Activated CD8-positive, alpha-beta memory T cell treated with anti-CD3 and anti-CD28 coated beads for 24 hours (primary cell): ENCODE results near the gene PRR36.

ENCODE experiments used
- DNase-seq: peaks from one replicate; pipeline ENCODE4 v3.0.0-alpha.2; 2020

PRR36 gene

DNA sequence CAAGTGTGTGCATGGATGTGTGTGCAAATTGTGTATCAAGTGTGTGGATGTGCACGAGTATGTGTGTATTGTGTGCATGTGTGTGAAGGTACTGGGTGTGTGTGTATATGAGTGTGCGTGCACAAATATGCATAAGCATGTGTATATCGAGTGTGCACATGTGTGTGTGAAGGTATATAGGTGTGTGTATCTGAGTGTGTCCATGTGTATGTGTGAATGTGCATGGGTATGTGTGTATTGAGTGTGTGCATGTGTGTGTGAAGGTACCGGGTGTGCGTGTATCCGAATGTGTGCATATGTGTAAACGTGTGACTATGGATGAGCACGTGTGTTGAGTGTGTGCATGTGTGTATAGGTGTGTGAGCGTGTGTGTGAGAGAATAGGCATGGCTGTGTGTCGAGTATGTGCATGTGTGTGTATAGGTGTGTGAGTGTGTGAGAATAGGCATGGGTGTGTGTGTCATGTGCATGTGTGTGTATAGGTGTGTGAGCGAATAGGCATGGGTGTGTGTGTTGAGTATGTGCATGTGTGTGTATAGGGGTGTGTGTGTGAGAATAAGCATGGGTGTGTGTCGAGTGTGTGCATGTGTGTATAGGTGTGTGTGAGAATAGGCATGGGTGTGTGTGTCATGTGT is 31.4 kb downstream of the PRR36 start:
- DNase-seq, result no peak

DNA sequence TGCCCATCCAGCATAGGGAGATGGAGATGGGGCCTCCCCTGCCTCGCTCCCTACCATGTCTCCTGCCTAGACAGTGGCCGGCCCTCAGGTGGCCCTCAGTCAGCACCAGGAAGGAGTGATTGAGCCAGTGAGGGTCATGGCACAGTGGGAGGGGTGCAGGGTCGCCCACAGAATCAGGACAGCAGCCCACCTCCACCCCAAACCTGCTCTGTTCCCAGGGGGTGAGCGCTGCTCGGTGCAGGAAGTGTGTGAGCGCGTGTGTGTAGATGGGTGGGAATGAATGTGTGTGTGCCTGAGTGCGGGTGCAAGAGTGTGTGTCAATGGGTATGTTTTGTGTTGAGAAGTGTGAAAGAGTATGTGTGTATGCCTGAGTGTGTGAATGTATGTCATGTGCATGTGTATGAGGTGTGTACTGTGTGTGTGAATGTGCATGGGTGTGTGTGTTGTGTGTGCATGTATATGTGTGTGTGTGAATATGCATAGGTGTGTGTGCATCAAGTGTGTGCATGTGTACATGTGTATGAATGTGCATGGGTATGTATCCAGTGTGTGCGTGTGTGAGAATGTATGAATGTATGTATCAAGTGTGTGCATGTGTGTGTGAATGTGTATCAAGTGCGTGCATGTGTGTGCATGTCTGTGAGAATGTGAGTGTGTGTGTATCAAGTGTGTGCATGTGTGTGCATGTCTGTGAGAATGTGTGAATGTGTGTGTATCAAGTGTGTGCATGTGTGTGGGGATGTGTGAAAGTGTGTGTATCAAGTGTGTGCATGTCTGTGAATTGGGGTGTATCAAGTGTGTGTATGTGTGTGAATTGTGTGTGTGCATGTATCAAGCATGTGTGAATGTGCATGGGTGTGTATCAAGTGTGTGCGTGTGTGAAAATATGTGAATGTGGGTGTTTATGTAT is 32.2 kb downstream of the PRR36 start:
- DNase-seq, result no peak

DNA sequence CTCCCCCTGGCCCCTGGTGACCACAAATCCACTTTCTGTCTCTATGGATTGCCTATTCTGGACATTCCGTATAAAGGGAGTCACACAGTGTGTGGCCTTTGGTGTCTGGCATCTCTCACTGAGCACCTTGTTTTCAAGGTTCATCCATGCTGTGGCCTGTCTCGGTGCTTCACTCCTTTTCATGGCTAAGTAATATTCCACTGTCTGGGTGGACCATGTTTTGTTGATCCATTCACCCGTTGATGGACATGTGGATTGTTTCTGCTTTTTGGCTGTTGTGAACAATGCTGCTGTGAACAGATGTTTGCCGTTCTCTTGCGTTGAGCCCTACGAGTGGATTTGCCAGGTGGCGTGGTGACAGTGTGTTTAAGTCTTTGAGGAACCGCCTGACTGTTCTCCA is 33.6 kb downstream of the PRR36 start:
- DNase-seq, result no peak

DNA sequence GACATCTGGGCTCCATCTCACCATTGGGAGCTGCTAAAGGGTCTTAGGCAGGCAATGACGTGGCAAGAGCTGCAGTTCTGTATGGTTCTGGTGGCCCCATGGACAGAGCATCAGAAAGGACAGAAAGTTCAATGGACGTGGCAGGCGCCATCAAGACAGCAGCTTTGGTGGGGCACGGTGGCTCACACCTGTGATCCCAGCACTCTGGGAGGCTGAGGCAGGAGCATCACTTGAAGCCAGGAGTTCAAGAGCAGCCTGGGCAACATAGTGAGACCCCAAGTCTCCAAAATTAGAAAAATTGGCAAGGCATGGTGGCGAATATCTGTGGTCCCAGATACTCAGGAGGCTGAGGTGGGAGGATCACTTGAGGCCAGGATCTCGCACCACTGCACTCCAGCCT is 34.7 kb downstream of the PRR36 start:
- DNase-seq, result no peak

DNA sequence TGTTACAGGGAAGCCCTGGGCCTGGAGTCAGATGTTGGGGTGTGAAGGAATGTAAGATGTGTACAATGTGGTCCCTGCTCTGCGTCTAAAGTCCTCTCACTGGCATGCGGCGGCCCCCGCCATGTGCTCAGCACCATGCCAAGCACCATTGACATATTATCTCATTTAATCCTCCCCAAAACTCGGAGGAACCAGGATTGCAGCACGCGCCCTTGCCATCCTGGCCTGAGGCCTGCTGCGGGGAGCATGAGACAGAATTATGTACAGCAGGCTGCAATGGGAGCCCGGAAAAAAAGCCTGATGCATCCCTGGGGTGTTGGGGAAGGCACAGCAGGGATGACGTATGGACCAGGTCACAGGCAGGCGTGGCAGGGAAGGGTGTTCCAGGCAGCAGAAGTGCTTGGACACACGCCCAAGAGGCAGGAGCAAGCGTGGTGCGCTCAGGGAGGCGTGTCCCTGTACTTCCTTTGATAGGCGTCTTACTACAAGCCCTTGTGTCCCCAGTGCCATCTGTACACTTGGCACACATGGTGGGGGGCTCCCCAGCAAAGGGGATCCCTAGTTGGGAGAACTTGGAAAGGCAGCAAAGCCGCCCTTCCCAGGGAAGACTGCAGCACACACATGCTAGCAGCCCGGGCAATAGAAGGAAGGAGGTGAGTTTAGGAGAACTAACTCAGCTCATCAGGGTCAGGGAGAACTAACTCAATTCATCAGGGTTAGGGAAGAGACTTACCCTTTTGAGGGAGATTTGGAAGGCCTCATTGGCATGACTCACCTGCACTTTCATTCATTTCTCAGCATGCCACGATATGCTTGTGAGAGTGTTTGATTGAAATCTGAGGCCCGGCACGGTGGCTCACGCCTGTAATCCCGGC is 40.7 kb downstream of the PRR36 start:
- DNase-seq, result no peak

DNA sequence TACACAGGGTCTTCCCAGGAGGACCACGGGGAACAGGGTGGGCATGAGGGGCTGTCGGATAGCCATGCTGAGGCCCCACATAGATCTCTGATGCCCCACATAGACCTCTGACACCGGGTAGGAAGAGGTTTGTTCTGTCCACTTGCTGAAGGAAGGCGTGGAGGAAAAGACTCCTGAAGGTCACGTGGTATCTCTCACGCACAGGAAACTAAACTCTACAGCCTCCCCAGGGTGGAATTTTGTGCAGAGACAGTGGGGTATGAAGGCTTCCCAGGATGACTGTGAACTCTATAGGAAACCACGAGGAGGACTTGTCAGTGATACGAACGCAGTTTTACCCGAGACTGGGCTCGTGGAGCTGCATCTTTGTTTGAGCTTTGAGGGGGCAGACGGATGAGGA is 41.4 kb downstream of the PRR36 start:
- no peak for DNase-seq

DNA sequence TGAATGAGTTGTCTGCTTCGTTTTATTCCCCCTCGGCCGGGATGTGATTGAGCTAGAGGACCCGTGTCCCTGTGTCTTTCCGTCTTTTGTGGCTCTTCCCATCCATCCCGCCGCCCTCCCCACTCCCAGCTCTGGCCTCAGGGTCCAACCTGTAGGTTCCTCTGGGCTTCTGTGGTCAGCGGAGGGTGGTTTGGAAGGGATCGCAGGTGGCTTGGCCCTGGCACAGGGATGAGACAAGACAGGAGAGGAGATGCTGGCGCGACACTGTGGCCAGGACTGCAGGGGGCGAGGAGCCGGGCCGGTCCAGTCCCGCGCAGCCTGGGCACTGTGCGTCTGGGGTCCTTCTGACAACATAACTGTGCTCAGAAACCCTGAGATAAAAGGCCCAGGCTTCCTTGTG is 42.2 kb downstream of the PRR36 start:
- no peak for DNase-seq

DNA sequence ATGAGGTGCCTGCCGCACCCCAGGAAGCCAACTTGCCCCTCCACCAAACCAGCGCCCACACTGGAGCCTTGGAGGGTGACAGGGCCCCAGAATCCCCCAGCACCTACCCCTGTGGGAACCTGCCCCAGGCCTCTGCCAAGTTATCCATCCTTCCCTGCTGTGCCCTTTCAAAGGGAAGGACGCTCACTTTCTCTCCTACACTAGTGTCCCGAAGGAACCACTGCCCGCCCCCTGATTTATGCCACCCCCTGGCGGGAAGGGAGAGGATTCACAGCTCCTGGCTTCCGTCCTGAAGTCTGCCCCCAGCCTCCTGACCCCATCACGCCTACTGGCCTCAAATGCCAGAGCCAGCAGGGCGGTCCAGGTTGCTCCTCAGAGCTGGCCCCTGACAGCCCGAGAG is 42.7 kb downstream of the PRR36 start:
- DNase-seq, result no peak

DNA sequence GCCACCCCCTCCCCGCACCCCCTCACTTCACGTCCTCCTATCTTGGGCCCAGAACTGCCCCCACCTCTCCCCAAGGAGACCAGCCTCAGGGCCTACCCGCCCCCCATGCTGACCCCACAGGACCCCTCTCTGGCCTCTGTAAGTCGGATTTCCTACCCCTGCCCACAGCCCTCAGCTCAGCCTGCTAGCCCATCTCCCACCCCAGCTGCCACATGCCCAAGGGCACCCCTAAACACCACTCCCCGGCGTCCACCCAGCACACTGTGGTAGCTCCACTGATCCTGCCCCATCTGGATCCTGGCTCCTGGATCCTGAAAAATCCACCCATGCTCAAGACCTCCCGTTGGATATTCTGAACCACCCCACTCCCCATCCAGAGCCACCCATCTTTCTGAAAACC is 43.4 kb downstream of the PRR36 start:
- DNase-seq, result no peak

DNA sequence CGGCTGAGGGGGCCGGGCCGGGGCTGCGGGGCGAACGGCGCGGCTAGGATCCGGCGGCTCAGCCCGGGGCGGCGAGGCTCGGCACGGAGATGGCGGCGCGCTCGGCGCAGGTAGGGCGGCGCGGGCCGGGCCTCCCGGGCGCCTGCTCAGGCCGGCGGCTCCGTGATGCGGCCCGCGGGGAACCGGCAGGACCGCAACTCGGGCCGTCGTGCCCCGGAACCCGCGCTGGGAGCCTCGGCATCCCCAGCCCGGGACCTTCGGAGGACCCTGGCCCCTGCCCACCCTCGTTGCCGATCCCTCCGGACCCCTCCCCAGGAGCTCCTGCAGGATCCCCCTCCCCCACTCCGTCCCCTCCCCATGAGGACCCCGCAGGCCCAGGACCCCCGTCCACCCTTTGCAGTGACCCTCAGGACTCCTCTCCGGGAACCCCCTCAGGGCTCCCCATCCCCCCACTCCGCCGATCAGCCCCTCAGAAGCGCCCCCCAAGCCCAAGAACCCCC is 43.9 kb downstream of the PRR36 start:
- no peak for DNase-seq

DNA sequence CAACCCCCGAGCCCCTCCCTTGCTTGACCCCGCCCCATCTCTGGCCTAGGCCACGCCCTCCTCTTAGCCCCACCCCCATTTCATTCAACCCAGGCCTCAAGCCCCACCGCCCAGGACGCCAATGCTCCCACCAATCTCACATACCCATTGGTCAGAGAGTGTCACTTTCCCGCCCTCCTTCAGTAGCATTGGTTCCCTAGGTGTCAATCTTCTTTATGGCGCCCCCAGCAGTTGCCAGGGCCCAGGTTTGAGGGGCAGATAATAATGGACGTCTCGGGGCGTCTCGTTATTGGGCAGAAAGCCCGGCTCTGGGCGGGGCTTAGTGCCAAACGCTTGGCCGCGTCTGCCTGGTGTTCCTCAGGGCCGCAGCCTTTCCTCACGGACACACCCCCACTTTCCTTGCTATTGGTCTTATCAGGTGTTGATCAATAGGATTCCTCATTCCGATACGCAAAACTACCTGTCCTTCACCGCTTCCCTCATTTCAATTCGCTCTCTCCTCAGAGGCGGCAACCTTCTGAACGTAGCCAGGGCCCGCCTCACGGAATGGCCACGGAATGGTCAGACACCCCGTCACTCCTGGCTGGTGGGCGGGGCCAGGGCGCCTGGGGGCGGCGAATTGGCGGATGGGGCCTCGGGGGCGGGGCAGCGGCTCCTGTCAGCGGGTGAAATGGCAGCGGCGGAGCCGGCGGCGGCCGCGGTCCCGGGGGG is 44.5 kb downstream of the PRR36 start, which contains the start of gene EVI5L:
EVI5L (plus strand) TSS at position 658 of the 711 bp plus-strand sequence. CDS start 16,325 bp downstream, outside the sequence.
- DNase-seq, result peak; percentile 100

DNA sequence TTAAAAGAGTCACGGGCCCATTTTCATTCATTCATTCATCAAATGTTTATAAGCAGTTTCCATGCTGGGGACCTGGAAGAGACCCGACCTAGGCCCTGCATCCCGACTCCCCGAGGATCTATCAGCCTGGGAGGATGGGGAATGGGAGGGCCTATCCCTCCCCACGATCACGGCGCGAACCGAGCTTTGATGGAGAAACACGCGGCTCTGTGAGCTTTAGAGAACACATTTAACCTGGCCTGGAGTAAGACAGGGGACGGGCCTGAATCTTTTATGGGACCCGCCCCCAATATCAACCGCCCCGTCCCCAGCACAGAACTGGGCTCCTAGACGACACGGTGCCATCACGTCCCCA is 45.0 kb downstream of the PRR36 start:
- DNase-seq, result no peak

DNA sequence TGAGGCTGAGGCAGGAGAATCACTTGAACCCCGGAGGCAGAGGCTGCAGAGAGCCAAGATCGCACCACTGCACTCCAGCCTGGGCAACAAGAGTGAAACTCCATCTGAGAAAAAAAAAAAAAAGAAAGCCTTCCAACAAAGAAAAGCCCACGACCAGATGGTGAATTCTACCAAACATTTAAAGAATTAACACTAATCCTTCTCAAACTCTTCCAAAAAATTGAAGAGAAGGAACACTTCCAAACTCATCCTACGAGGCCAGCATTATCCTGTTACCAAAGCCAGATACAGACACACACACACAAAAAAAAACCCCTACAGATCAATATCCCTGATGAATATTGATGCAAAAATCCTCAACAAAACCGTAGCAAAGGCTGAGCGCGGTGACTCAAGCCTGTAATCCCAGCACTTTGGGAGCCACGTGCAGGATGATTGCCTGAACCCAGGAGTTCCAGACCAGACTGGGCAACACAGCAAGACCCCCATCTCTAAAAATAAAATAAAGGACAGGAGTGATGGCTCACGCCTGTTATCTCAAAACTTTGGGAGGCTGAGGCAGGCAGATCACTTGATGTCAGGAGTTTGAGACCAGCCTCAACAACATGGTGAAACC is 50.4 kb downstream of the PRR36 start:
- DNase-seq, result no peak

DNA sequence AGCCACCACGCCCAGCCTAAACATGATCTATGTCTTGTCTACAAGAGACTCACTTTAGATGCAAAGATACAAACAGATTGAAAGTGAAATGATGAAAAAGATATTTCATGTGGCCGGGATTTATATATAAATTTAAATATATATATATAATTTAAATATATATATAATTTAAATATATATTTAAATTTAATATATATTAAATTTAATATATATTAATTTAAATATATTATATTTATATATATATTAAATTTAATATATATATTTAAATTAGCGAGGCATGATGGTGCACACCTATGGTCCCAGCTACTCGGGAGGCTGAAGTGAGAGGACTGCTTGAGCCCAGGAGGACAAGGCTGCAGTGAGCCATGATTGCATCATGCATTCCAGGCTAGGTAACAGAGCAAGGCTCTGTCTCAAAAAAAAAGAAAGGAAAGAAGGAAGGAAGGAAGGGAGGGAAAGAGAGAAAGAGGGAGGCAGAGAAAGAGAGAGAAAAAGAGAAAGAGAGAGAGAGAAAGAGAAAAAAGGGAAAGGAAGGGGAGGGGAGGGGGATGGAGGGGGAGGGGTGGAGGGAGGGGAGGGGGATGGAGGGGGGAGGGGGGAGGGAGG is 51.2 kb downstream of the PRR36 start:
- DNase-seq, result no peak

DNA sequence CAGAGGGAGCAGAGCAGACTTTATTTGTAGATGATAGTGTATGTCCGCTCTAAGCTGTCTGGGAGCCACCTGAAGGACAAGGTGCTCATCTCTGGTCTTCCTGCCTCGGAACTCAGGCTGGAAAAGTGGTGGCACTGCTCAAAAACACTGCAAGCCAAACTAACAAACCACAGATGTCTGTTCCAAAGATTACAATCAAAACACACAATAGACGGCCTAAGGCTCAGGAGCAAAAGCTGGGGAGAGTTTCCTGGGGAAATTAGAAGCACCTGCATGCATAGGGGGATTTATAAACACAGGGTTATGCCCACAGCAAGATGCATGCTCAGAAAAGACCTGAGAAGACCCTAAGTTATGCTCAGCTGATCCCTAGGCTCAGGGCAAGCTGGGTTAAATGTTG is 53.6 kb downstream of the PRR36 start:
- no peak for DNase-seq

DNA sequence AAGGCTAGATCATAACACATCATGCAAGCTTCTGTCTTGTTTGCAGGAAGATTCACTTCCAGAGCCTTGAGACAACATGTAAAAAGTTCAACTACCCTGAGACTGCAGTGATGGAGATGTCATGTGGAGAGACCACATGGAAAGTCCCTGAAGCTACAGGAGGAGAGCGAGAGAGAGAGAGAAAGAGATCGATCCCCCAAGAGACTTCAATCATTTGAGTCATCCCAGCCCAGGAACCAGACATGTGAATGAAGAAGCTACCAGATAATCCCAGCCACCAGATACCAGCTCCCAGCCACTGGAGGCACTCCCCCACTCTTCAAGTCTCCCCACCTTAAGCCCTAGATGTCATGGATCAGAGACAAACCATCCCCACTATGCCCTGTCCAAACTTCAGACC is 54.9 kb downstream of the PRR36 start:
- no peak for DNase-seq

DNA sequence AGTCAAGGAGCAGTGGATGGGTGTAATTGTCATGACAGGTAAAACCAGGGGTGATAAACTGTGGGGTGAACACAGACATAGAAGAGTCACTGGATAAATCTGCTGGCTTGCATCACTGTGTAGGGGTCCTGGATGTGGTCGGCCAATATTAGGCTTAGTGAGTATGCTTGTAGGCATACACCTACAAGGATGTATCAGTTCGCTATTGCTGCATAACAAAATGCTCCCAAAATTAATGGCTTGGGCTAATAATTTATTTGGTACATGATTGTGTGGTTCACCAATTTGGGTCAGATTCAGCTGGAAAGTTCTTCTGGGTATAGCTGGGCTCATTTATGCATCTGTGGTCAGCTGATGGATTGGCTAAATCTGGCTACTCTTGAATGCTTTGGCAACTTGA is 55.4 kb downstream of the PRR36 start:
- DNase-seq, result no peak
